Mesodermal cell (in vitro differentiated cells): ENCODE results near the gene KCNB1.
A peak's percentile ranks its signal among the peaks of the same experiment; 100 is the strongest.

Source experiments
- H3K27ac ChIP-seq: 2 replicates; pipeline ENCODE4 v1.7.0; 2013; ENCODE audit warnings: mild to moderate bottlenecking, low read depth, low read length, moderate library complexity; ENCODE audit not compliant: severe bottlenecking
- H3K36me3 ChIP-seq: 2 replicates; pipeline ENCODE4 v1.7.1; 2013; ENCODE audit warnings: mild to moderate bottlenecking, low read length, moderate library complexity; ENCODE audit not compliant: control insufficient read depth, insufficient read depth
- H3K4me1 ChIP-seq: one replicate; pipeline ENCODE4 v1.7.1; 2013; ENCODE audit warnings: mild to moderate bottlenecking, low read length; ENCODE audit not compliant: insufficient read depth, control insufficient read depth, poor library complexity, severe bottlenecking
- H3K4me3 ChIP-seq: 2 replicates; pipeline ENCODE4 v1.7.0; 2013; ENCODE audit warnings: low read length, control low read depth, mild to moderate bottlenecking; ENCODE audit not compliant: insufficient read depth, poor library complexity, severe bottlenecking; ENCODE audit errors: extremely low read depth
- H3K9me3 ChIP-seq: 2 replicates; pipeline ENCODE4 v1.7.1; 2013; ENCODE audit warnings: mild to moderate bottlenecking, low read length, moderate library complexity; ENCODE audit not compliant: control insufficient read depth
- WGBS, 2 experiments: methylation state at CpG; one replicate each; pipeline ENCODE4 v1.1.5; 2013; ENCODE audit warnings: missing lambda C conversion rate in 2 of 2; ENCODE audit not compliant: insufficient coverage in 2 of 2; 5-methylcytosine and 5-hydroxymethylcytosine counted together

KCNB1 gene

GRCh38 chr20:49356676-49357075 lies 125.8 kb downstream of the KCNB1 start:
- H3K4me3 ChIP-seq: no peak overlapping the region
- no peak overlapping the region for H3K27ac ChIP-seq
- no peaks in the 10 kb centered on the region for H3K36me3 ChIP-seq
- H3K9me3 ChIP-seq: no peaks in the 10 kb centered on the region
- H3K4me1 ChIP-seq: no peaks in the 10 kb centered on the region
- WGBS, 2 experiments: 84 to 91% methylated on average over 2 of the region's 3 CpGs

- H3K36me3 ChIP-seq: no peaks in the 10 kb centered on the region
- H3K4me3 ChIP-seq: no peak overlapping the region
- no peaks in the 10 kb centered on the region for H3K9me3 ChIP-seq
- no peaks in the 10 kb centered on the region for H3K4me1 ChIP-seq
- WGBS, 2 experiments: 81 to 92% methylated on average over 2 to 4 of the region's 4 CpGs
- no peak overlapping the region for H3K27ac ChIP-seq
Observed at GRCh38 chr20:49354673-49355072, 127.8 kb downstream of the KCNB1 start.

GRCh38 chr20:49353348-49353747 lies 129.1 kb downstream of the KCNB1 start:
- 75 to 100% methylated on average over 1 to 4 of the region's 4 CpGs for WGBS, 2 experiments

GRCh38 chr20:49352751-49353150 lies 129.7 kb downstream of the KCNB1 start:
- no peaks in the 10 kb centered on the region for H3K36me3 ChIP-seq
- H3K9me3 ChIP-seq: no peaks in the 10 kb centered on the region
- H3K27ac ChIP-seq: no peak overlapping the region
- no peak overlapping the region for H3K4me3 ChIP-seq
- peaks cover 1% of the 10 kb centered on the region for H3K4me1 ChIP-seq
- WGBS, 2 experiments: 100% methylated on average over 1 to 2 of the region's 4 CpGs

More at GRCh38 chr20:49353348-49353747, 129.1 kb downstream of the KCNB1 start:
- no peaks in the 10 kb centered on the region for H3K36me3 ChIP-seq
- H3K4me1 ChIP-seq: no peaks in the 10 kb centered on the region
- H3K27ac ChIP-seq: no peak overlapping the region
- no peaks in the 10 kb centered on the region for H3K9me3 ChIP-seq
- no peak overlapping the region for H3K4me3 ChIP-seq

- 83 to 88% methylated on average over 3 to 4 of the region's 4 CpGs for WGBS, 2 experiments
- no peak overlapping the region for H3K4me3 ChIP-seq
- peaks cover 4% of the 10 kb centered on the region for H3K4me1 ChIP-seq
- no peaks in the 10 kb centered on the region for H3K36me3 ChIP-seq
- no peaks in the 10 kb centered on the region for H3K9me3 ChIP-seq
- H3K27ac ChIP-seq: no peak overlapping the region
Observed at GRCh38 chr20:49351775-49352174, 130.7 kb downstream of the KCNB1 start.

DNA sequence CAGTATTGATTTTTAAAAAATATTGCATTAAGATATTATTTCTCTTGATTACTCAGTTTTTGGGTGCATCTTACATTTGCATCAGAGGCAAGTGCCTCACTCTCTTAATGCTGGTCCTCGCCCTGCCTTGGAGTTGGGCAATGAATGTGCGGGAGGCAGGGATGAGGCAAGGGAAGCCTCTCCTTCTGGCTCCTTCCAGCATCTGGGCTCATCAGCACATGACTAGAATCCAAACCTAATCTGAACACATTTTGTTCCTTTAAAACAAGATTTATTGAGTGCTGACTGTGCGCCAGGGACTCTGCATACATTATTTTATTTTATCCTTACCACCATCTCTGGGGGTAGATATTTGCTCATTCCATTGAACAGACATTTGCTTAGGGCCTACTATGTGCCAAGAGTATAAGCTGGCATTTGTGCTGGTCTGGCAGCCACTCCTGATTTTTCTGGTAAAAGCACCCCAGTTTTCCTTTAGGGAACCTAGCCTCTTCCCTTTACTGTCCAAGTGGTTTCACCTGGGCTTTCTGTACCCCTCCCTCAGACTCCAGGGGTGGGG lies 132.7 kb downstream of the KCNB1 start:
- Histone ChIP-seq H3K27ac (no peak overlapping the region), H3K9me3 (no peaks in the 10 kb centered on the region)

DNA sequence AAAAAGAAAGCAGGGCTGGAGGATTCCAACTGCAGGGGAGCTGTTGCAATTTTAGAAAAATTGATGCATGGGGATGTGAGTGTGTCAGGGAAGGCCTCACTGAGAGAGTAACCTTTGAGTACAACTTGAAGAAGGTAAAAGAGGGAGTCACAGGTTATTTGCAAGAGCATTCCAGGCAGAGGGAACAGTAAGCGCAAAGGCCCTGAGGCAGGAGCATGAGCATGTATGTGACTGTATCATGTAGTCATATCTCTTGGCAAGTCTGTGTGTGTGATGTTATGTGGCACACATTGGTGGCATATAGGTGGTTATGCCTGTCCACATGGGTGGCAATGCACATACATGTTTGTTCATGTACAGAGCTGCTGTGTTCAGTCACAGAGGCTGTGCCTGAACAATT lies 133.4 kb downstream of the KCNB1 start:
- H3K4me3 ChIP-seq: no peak overlapping the region

More for the DNA sequence above, 132.7 kb downstream of the KCNB1 start:
- 83% methylated on average over 1 of the region's 3 CpGs; no CpG with 5 or more reads in 1 of the 2 experiments for WGBS, 2 experiments
- no peaks in the 10 kb centered on the region for H3K36me3 ChIP-seq
- peaks cover 14% of the 10 kb centered on the region for H3K4me1 ChIP-seq
- H3K4me3 ChIP-seq: no peak overlapping the region

DNA sequence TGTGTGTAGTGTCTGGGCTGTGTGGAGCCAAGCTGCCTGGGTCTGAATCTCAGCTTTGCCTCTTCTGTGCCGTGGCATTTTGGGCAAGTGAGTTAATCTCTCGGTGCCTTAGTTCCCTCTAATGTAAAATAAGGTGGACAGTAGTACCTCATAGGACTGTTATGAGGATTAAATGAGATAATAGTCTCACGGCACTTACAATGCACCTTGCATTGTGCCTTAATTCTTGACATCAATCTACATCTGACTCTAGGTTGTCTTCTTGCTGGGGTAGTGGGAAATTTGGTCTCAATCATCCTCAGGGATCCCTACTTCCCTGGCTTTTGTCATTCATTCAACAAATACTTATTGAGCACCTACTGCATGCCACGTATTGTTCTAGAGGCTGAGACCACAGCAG lies 133.9 kb downstream of the KCNB1 start:
- H3K4me3 ChIP-seq: no peak overlapping the region
- H3K27ac ChIP-seq: no peak overlapping the region
- H3K9me3 ChIP-seq: no peaks in the 10 kb centered on the region
- H3K36me3 ChIP-seq: no peaks in the 10 kb centered on the region
- WGBS, 2 experiments: 85 to 100% methylated on average over 2 of the region's 4 CpGs
- peaks cover 16% of the 10 kb centered on the region for H3K4me1 ChIP-seq

More for the DNA sequence above, 133.4 kb downstream of the KCNB1 start:
- Histone ChIP-seq H3K9me3 (no peaks in the 10 kb centered on the region), H3K27ac (no peak overlapping the region), H3K36me3 (no peaks in the 10 kb centered on the region), H3K4me1 (peaks cover 15% of the 10 kb centered on the region)
- WGBS, 2 experiments: 100% methylated on average over 1 of the region's 1 CpG

DNA sequence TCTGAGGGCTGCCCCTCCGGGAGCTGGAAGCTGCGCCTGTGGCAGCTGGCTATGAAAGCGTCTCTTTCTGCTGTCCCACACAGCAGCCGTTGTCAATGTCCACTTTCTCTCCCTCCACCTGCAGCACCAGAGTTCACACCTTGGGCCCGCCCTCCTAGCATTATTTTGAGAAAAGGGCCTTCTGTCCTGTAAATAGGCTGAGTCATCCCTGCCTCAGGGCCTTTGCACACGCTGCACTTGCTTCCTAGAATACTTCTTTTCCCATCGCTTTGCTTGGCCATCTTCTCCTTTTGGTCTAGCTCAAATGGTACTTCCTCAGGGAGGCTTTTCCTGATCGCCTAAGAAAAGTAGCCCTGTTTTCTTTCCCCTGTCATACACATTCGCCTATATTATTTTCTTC lies 135.3 kb downstream of the KCNB1 start:
- Histone ChIP-seq H3K4me1 (peaks cover 22% of the 10 kb centered on the region), H3K9me3 (no peaks in the 10 kb centered on the region), H3K27ac (peak overlapping the region; percentile 65), H3K4me3 (no peak overlapping the region), H3K36me3 (no peaks in the 10 kb centered on the region)
- WGBS, 2 experiments: 92 to 96% methylated on average over 7 to 8 of the region's 9 CpGs

GRCh38 chr20:49346682-49347081 lies 135.8 kb downstream of the KCNB1 start:
- Histone ChIP-seq H3K27ac (no peak overlapping the region), H3K4me3 (no peak overlapping the region), H3K9me3 (no peaks in the 10 kb centered on the region), H3K36me3 (no peaks in the 10 kb centered on the region), H3K4me1 (peaks cover 22% of the 10 kb centered on the region)
- WGBS, 2 experiments: 75 to 94% methylated on average over 2 of the region's 3 CpGs

GRCh38 chr20:49345524-49345923 lies 136.9 kb downstream of the KCNB1 start:
- 84 to 85% methylated on average over 14 of the region's 14 CpGs for WGBS, 2 experiments
- Histone ChIP-seq H3K9me3 (no peaks in the 10 kb centered on the region), H3K4me1 (peaks cover 22% of the 10 kb centered on the region), H3K36me3 (no peaks in the 10 kb centered on the region), H3K4me3 (no peak overlapping the region), H3K27ac (peak overlapping the region; percentile 74)
